ENCODE measurements around the gene OR5AP2. TPM values are rescaled to one million over a fixed set of nuclear protein-coding genes. Genes with fewer than 3 reads are reported as not detected.

OR5AP2 gene
- total RNA-seq, 1 experiment from 2014 or later, result not detected

- no TSS peak for BruUV-seq (replicated peaks)
- intact Hi-C loops (cut with micrococcal nuclease; ENCODE audit: unreplicated experiment), result loop anchor here (10.0 kb wide), 2 partner anchors 81 to 121 kb away; partner anchors contain the start of gene OR9G4
- no peak for TF ChIP-seq CTCF (conservative IDR thresholded peaks at IDR 0.05; ENCODE audit: low read depth, low read length)
- TF ChIP-seq EZH2 (IDR thresholded peaks at IDR 0.05; ENCODE audit: borderline replicate concordance, low read depth, low read length, poor library complexity, severe bottlenecking), result no peak
- H3K4me3 ChIP-seq (ENCODE audit: low read depth, low read length, poor library complexity, severe bottlenecking), result no peak within 1 kb of the TSS
- no peaks in the 10 kb centered on the region for H3K36me3 ChIP-seq (ENCODE audit: insufficient read depth, low read length, poor library complexity, severe bottlenecking)
- no peaks in the 10 kb centered on the region for H3K9me3 ChIP-seq (ENCODE audit: low read depth, low read length, poor library complexity, severe bottlenecking)
- H3K4me1 ChIP-seq (ENCODE audit: insufficient read depth, low read length, poor library complexity, severe bottlenecking), result no peaks in the 10 kb centered on the region
- POLR2A ChIA-PET (ENCODE audit: low non-redundant PET), result no interaction called here
- no peak within 1 kb of the TSS for H3K27ac ChIP-seq (ENCODE audit: low read depth, low read length, poor library complexity, severe bottlenecking)
- H3K27me3 ChIP-seq (replicated peaks; ENCODE audit: insufficient read depth, low read depth, low read length, poor library complexity), result no peaks in the 10 kb centered on the region
- DNase-seq (ENCODE audit: low spot score), result no peak
- CTCF ChIA-PET, result no interaction called here
Measured at GRCh38 chr11:56663386-56663785, 21.1 kb upstream of the OR5AP2 start, which contains the start of gene OR5AR1. OR5AR1 (plus strand) TSS chr11:56663686; CDS start chr11:56663686, 0 bp downstream.

GRCh38 chr11:56659755-56660154 lies 17.5 kb upstream of the OR5AP2 start:
- no peaks in the 10 kb centered on the region for H3K36me3 ChIP-seq (ENCODE audit: insufficient read depth, low read length, poor library complexity, severe bottlenecking)
- no peak for DNase-seq (ENCODE audit: low spot score)
- H3K9me3 ChIP-seq (ENCODE audit: low read depth, low read length, poor library complexity, severe bottlenecking), result no peaks in the 10 kb centered on the region
- TF ChIP-seq CTCF (conservative IDR thresholded peaks at IDR 0.05; ENCODE audit: low read depth, low read length), result no peak
- TF ChIP-seq EZH2 (IDR thresholded peaks at IDR 0.05; ENCODE audit: borderline replicate concordance, low read depth, low read length, poor library complexity, severe bottlenecking), result no peak
- ChIA-PET CTCF (no interaction called here), POLR2A (ENCODE audit: low non-redundant PET) (no interaction called here)
- no TSS peak for BruUV-seq (replicated peaks)
- no peaks in the 10 kb centered on the region for H3K27me3 ChIP-seq (replicated peaks; ENCODE audit: insufficient read depth, low read depth, low read length, poor library complexity)
- no peak overlapping the region for H3K27ac ChIP-seq (ENCODE audit: low read depth, low read length, poor library complexity, severe bottlenecking)
- no peaks in the 10 kb centered on the region for H3K4me1 ChIP-seq (ENCODE audit: insufficient read depth, low read length, poor library complexity, severe bottlenecking)
- intact Hi-C loops (cut with micrococcal nuclease; ENCODE audit: unreplicated experiment), result loop anchor here (10.0 kb wide), 2 partner anchors 85 to 125 kb away; partner anchors contain the start of gene OR9G4
- no peak overlapping the region for H3K4me3 ChIP-seq (ENCODE audit: low read depth, low read length, poor library complexity, severe bottlenecking)

DNA sequence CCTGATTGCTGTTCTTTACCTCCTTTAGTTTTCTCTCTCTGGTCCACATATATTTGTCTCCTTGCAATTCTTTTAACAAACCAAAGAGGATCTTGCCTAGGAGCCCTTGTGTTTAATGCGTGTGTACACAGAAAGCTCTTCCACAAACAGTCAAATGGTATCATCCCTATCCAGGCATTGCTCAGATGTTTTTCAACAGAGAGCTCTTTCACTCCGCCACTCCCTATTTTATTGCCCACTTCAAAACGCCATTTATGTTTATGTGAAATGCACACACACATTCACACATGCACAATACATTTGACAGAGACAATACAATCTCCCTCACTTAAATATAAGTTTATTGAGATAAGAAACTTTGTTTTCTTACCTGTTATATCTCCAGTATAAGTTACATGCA lies 4.7 kb downstream of the OR5AP2 start:
- TF ChIP-seq EZH2 (IDR thresholded peaks at IDR 0.05; ENCODE audit: borderline replicate concordance, low read depth, low read length, poor library complexity, severe bottlenecking), result no peak
- no peak for TF ChIP-seq CTCF (conservative IDR thresholded peaks at IDR 0.05; ENCODE audit: low read depth, low read length)
- DNase-seq (ENCODE audit: low spot score), result no peak
- no peak overlapping the region for H3K27ac ChIP-seq (ENCODE audit: low read depth, low read length, poor library complexity, severe bottlenecking)
- H3K4me3 ChIP-seq (ENCODE audit: low read depth, low read length, poor library complexity, severe bottlenecking), result no peak overlapping the region
- POLR2A ChIA-PET (ENCODE audit: low non-redundant PET), result no interaction called here
- intact Hi-C loops (cut with micrococcal nuclease; ENCODE audit: unreplicated experiment), result no loop called here
- no TSS peak for BruUV-seq (replicated peaks)
- H3K27me3 ChIP-seq (replicated peaks; ENCODE audit: insufficient read depth, low read depth, low read length, poor library complexity), result no peaks in the 10 kb centered on the region
- CTCF ChIA-PET, result no interaction called here
- no peaks in the 10 kb centered on the region for H3K4me1 ChIP-seq (ENCODE audit: insufficient read depth, low read length, poor library complexity, severe bottlenecking)
- no peaks in the 10 kb centered on the region for H3K36me3 ChIP-seq (ENCODE audit: insufficient read depth, low read length, poor library complexity, severe bottlenecking)
- no peaks in the 10 kb centered on the region for H3K9me3 ChIP-seq (ENCODE audit: low read depth, low read length, poor library complexity, severe bottlenecking)

All from A673 (cell line).